T-cell (primary cell): ENCODE results near the gene AMZ2. TPM values are rescaled to one million over a fixed set of nuclear protein-coding genes. Genes with fewer than 3 reads are reported as not detected.
A peak's percentile ranks its signal among the peaks of the same experiment; 100 is the strongest.
"Not testable (repeated sequence)": the region's sequence is repeated elsewhere in the genome, so short reads cannot be mapped to it uniquely, and the experiment has no call there.

Experiments
- ATAC-seq, 4 experiments: fragments of 200-7000 bp in 3 of 4; fragments of 150-1000 bp in 1 of 4; cut with Tn5 transposase; replicated peaks in 1 of 4; 1 replicate in 3 of 4; 2 replicates in 1 of 4; pipeline ENCODE4 v1.10.0; 2021; ENCODE audit warnings: moderate library complexity in 3 of 4, mild to moderate bottlenecking in 2 of 4, moderate number of reproducible peaks in 1 of 4
- CTCF ChIA-PET, 2 donors: fragments of 300-600 bp; sonication (Branson Sonifier 250); formaldehyde crosslinking; loops; one replicate each; lab custom pipeline; 2022; ENCODE audit warnings: antibody characterized with exemption in 2 of 2; lab: Charles Lee
- POLR2A ChIA-PET, 2 donors: fragments of 300-600 bp; sonication (Branson Sonifier 250); formaldehyde crosslinking; loops; one replicate each; lab custom pipeline; 2022; ENCODE audit warnings: antibody characterized with exemption in 2 of 2; lab: Charles Lee
- DNase-seq, 35 experiments: peaks; one replicate each; pipeline versions ENCODE4 v3.0.0 to v3.0.0-alpha.2; 2013 to 2023
- H3K27ac ChIP-seq: one replicate; pipeline ENCODE4 v1.5.1; 2013; ENCODE audit warnings: low read length
- H3K27me3 ChIP-seq, 2 experiments: replicated peaks in 1 of 2; 1 replicate in 1 of 2; 2 replicates in 1 of 2; pipeline versions ENCODE4 v1.6.1 to v1.7.0; 2013; ENCODE audit warnings: low read length in 1 of 2, mixed read lengths in 1 of 2; ENCODE audit not compliant: control insufficient read depth in 2 of 2, insufficient read depth in 2 of 2; ENCODE audit errors: extremely low read depth in 1 of 2
- H3K36me3 ChIP-seq, 2 donors: 1 replicate in 1 of 2; 2 replicates in 1 of 2; pipeline versions ENCODE4 v1.6.1 to v1.7.0; 2013; ENCODE audit warnings: low read length in 1 of 2; ENCODE audit not compliant: control insufficient read depth in 2 of 2, insufficient read depth in 1 of 2; ENCODE audit errors: extremely low read depth in 1 of 2
- H3K4me1 ChIP-seq, 2 experiments: 1 replicate in 1 of 2; 2 replicates in 1 of 2; pipeline versions ENCODE4 v1.6.1 to v1.7.0; 2013; ENCODE audit warnings: low read length in 2 of 2, mixed read lengths in 1 of 2; ENCODE audit not compliant: insufficient read depth in 2 of 2, control insufficient read depth in 1 of 2; ENCODE audit errors: extremely low read depth in 1 of 2
- H3K4me3 ChIP-seq, 2 donors: 1 replicate in 1 of 2; 2 replicates in 1 of 2; pipeline versions ENCODE4 v1.5.1 to v1.7.0; 2013; ENCODE audit warnings: mild to moderate bottlenecking in 2 of 2, low read length in 1 of 2, moderate library complexity in 1 of 2; ENCODE audit not compliant: control insufficient read depth in 1 of 2; ENCODE audit errors: extremely low read depth in 1 of 2
- H3K9me3 ChIP-seq: 2 replicates; pipeline ENCODE4 v1.7.0; 2013
- H3K27ac Mint-ChIP-seq, 2 donors: one replicate each; pipeline ENCODE4 v1.8.0; 2020 to 2021; ENCODE audit warnings: mild to moderate bottlenecking in 2 of 2, mixed read lengths in 2 of 2
- H3K27me3 Mint-ChIP-seq, 2 donors: one replicate each; pipeline ENCODE4 v1.8.0; 2021 to 2022; ENCODE audit warnings: mixed read lengths in 2 of 2
- H3K36me3 Mint-ChIP-seq: one replicate; pipeline ENCODE4 v1.8.0; 2021; ENCODE audit warnings: mixed read lengths
- H3K4me1 Mint-ChIP-seq, 3 donors: one replicate each; pipeline ENCODE4 v1.8.0; 2020 to 2022; ENCODE audit warnings: mixed read lengths in 3 of 3, mild to moderate bottlenecking in 1 of 3
- H3K4me3 Mint-ChIP-seq, 3 donors: one replicate each; pipeline ENCODE4 v1.8.0; 2020 to 2022; ENCODE audit warnings: mild to moderate bottlenecking in 3 of 3, mixed read lengths in 3 of 3, moderate library complexity in 3 of 3
- H3K9me3 Mint-ChIP-seq, 3 donors: one replicate each; pipeline ENCODE4 v1.8.0; 2020 to 2022; ENCODE audit warnings: mixed read lengths in 3 of 3
- WGBS: methylation state at CpG from one replicate; pipeline ENCODE4 v1.1.5; 2013; ENCODE audit warnings: missing lambda C conversion rate; ENCODE audit not compliant: insufficient coverage; 5-methylcytosine and 5-hydroxymethylcytosine counted together
- total RNA-seq, 35 experiments: library from RNA in 6 of 35; stranded (reverse) in 6 of 35; fragments of 120-200 nt in 1 of 35; gene quantifications; one replicate each; pipeline versions ENCODE4 v1.2.1 to v1.2.4 and lab custom pipeline; 2013 to 2026

Gene AMZ2
- total RNA-seq, 5 donors from 2014 or later (not counting 1 experiment from before 2014, with no cell fraction given): 50.9 to 81.8 (median 60.5) TPM

GRCh38 chr17:68207651-68208253, 40.1 kb upstream of the AMZ2 start:
- Mint-ChIP-seq H3K9me3 (no peaks in the 10 kb centered on the region), H3K27me3 (no peaks in the 10 kb centered on the region), H3K27ac (no peak overlapping the region), H3K4me3 (peak overlapping the region in 1 of 3 donors; percentile 87), H3K36me3 (peaks cover 26% of the 10 kb centered on the region), H3K4me1 (peaks cover 24 to 40% (median 34%) of the 10 kb centered on the region in 3 donors)
- Histone ChIP-seq H3K27ac (peak overlapping the region; percentile 61), H3K27me3 (no peaks in the 10 kb centered on the region), H3K4me3 (no peak overlapping the region), H3K4me1 (peaks cover 4 to 20% of the 10 kb centered on the region in 2 experiments), H3K9me3 (no peaks in the 10 kb centered on the region), H3K36me3 (peaks cover 4 to 30% of the 10 kb centered on the region in 2 donors)
- ChIA-PET POLR2A (interaction anchor here in 1 of 2 donors (0.6 kb wide), 1 partner anchor 76 kb away, joined by 6 read pairs; no protein-coding TSS in a partner anchor), CTCF (interaction anchor here in 1 of 2 donors (0.6 kb wide), 2 partner anchors 172 to 218 kb away, joined by 3 read pairs; no protein-coding TSS in a partner anchor)
- no peak for DNase-seq
- WGBS: 95% methylated on average over 24 of the region's 37 CpGs
- no peak for ATAC-seq

DNA sequence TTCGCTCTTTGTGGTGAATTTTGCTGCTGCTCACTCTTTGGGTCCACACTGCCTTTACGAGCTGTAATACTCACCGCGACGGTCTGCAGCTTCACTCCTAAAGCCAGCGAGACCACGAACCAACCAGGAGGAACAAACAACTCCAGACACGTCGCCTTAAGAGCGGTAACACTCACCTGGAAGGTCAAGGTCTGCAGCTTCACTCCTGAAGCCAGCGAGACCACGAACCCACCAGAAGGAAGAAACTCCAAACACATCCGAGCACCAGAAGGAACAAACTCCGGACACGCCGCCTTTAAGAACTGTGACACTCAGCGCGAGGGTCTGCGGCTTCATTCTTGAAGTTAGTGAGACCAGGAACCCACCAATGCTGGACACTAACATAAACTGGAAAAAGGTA, 39.2 kb upstream of the AMZ2 start:
- POLR2A ChIA-PET, H3K27ac ChIP-seq, H3K9me3 Mint-ChIP-seq, CTCF ChIA-PET, H3K27me3 Mint-ChIP-seq, H3K27me3 ChIP-seq, H3K4me3 ChIP-seq, ATAC-seq, DNase-seq, H3K9me3 ChIP-seq: not testable (repeated sequence)
- H3K4me1 ChIP-seq: peaks cover 4 to 20% of the 10 kb centered on the region in 2 experiments
- Mint-ChIP-seq H3K27ac (peak overlapping the region; percentile 37 to 53), H3K4me1 (peaks cover 33 to 49% (median 43%) of the 10 kb centered on the region in 3 donors), H3K36me3 (peaks cover 32% of the 10 kb centered on the region), H3K4me3 (peak overlapping the region in 2 of 3 donors; percentile 46 to 54)
- WGBS: 97% methylated on average over 13 of the region's 19 CpGs
- H3K36me3 ChIP-seq: peaks cover 4 to 33% of the 10 kb centered on the region in 2 donors

DNA sequence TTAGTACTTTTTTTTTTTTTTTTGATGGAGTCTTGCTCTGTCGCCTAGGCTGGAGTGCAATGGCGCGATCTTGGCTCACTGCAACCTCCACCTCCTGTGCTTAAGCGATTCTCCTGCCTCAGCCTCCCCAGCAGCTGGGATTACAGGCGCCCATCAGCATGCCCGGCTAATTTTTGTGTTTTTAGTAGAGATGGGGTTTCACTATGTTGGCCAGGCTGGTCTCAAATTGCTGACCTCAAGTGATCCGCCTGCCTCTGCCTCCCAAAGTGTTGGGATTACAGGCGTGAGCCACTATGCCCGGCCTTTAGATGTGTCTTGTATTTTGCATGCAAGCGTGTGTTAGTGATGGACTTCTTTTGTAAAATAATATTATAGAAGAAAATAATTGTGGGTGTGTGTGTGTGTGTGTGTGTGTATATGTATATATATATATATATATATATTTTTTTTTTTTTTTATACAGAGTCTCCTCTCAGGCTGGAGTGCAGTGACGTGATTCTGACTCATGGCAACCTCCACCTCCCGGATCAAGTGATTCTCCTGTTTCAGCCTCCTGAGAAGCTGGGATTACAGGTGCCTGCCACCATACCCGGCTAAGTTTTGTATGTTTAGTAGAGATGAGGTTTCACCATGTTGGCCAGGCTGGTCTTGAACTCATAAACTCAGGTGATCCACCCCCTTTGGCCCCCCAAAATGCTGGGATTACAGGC, 38.5 kb upstream of the AMZ2 start:
- CTCF ChIA-PET: interaction anchor here in 1 of 2 donors (0.7 kb wide), 1 partner anchor 302 kb away, joined by 4 read pairs; no protein-coding TSS in a partner anchor
- H3K4me3 ChIP-seq, POLR2A ChIA-PET, DNase-seq, ATAC-seq, H3K27ac Mint-ChIP-seq, H3K27ac ChIP-seq, H3K9me3 Mint-ChIP-seq, H3K27me3 Mint-ChIP-seq, H3K27me3 ChIP-seq, H3K4me3 Mint-ChIP-seq, H3K9me3 ChIP-seq: not testable (repeated sequence)
- H3K36me3 Mint-ChIP-seq: peaks cover 37% of the 10 kb centered on the region
- H3K4me1 Mint-ChIP-seq: peaks cover 39 to 56% (median 50%) of the 10 kb centered on the region in 3 donors
- Histone ChIP-seq H3K4me1 (peaks cover 4 to 20% of the 10 kb centered on the region in 2 experiments), H3K36me3 (peaks cover 4 to 34% of the 10 kb centered on the region in 2 donors)
- 80% methylated on average over 1 of the region's 13 CpGs for WGBS

DNA sequence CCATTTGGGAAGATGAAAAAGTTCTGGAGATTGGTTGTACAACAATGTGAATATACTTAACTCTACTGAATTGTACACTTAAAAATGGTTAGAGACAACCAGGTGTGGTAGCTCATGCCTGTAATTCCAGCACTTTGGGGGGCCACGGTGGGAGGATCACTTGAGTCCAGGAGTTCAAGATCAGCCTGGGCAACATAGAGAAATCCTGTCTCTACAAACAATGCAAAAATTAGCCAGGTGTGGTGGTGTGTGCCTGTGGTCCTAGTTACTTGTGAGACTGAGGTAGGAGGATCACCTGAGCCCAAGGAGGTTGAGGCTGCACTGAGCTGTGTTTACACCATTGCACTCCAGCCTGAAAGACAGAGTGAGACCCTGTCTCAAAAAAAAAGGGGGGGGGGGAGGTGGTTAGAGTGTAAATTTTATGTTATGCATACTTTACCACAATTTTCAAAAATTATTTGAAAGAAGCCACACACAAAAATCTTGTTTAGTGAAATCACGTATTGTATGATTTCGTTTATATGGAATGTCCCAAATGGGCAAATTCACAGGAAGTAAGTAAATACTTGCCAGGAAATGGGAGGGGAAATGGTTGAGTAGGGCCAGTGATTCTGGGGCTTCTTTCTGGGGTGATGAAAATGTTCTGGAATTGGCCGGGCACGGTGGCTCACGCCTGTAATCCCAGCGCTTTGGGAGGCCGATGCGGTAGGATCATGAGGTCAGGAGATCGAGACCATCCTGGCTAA, 37.1 kb upstream of the AMZ2 start:
- no peak overlapping the region for H3K27ac ChIP-seq
- H3K9me3 Mint-ChIP-seq: no peaks in the 10 kb centered on the region
- no peaks in the 10 kb centered on the region for H3K9me3 ChIP-seq
- H3K27ac Mint-ChIP-seq: peak overlapping the region; percentile 39 to 61
- no peak overlapping the region for H3K4me3 ChIP-seq
- ChIA-PET POLR2A (interaction anchor here (0.6 kb wide), 2 partner anchors 13 to 207 kb away, joined by 4 to 5 read pairs; no protein-coding TSS in a partner anchor), CTCF (interaction anchor here in 1 of 2 donors (0.6 kb wide), 1 partner anchor 25 kb away, joined by 5 read pairs; no protein-coding TSS in a partner anchor)
- WGBS: 85% methylated on average over 8 of the region's 10 CpGs
- H3K4me1 Mint-ChIP-seq: peaks cover 39 to 61% (median 54%) of the 10 kb centered on the region in 3 donors
- no peak for DNase-seq
- no peaks in the 10 kb centered on the region for H3K27me3 Mint-ChIP-seq
- peaks cover 4 to 12% of the 10 kb centered on the region in 2 experiments for H3K4me1 ChIP-seq
- H3K4me3 Mint-ChIP-seq: no peak overlapping the region
- no peak for ATAC-seq
- peaks cover 4 to 34% of the 10 kb centered on the region in 2 donors for H3K36me3 ChIP-seq
- H3K27me3 ChIP-seq: no peaks in the 10 kb centered on the region
- H3K36me3 Mint-ChIP-seq: peaks cover 40% of the 10 kb centered on the region

DNA sequence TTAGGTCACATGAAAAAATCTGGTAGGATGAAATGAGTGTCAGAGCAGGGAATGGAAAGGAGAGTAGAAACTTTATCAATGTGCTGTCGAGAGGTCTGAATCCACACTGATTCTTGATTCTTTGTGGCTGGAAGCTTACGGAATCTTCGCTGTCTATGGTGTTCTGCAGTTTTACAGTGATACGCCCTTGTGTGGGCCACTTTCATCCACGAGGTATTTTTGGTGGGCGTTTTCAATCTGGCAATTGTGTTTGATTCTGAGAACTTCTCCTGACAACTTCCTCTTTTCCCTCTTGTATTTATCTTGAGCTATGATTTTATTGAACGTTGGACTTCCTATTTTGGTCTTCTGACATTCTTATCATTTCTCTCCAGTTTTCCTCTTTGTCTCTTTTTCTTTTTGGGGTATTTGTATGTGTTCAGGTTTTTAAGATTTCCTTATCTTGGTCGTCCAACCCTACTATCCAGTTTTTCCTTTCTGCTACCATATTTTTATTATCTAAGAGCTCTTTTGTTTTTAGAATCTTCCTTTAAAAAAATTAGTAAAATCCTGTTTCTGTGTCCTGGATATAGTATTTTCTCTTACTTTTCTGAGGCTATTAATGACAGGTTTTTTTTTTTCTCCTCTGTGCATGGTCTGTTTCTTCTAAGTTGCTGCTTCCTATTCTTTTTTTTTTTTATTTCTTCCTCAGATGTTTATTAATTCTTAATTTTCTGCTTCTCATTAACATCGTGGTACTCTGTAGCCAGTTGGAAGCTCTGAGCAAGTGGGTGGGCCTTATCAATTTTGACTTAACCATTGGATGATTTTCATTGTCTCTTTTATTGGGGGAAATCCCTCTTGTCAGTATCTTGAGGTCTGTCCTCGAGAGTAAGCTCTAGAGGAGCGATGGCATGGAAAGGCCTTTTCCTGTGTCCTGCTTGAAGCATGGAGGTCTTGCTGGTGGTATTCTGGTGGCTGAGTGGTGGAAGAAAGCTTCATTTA, 34.1 kb upstream of the AMZ2 start:
- not testable (repeated sequence) for H3K27me3 ChIP-seq, H3K9me3 ChIP-seq, H3K27me3 Mint-ChIP-seq, H3K4me3 ChIP-seq, H3K4me3 Mint-ChIP-seq, H3K4me1 ChIP-seq, DNase-seq, ATAC-seq, H3K9me3 Mint-ChIP-seq
- 77% methylated on average over 3 of the region's 11 CpGs for WGBS
- peaks cover 4 to 36% of the 10 kb centered on the region in 2 donors for H3K36me3 ChIP-seq
- ChIA-PET CTCF (interaction anchor here (0.7 to 1.6 kb wide), 7 partner anchors 9 to 273 kb away, joined by 3 to 6 read pairs (median 3); no protein-coding TSS in a partner anchor), POLR2A (interaction anchor here in 1 of 2 donors (0.7 to 0.8 kb wide), 3 partner anchors 34 to 358 kb away, joined by 3 to 4 read pairs (median 3); partner anchors contain the start of gene AMZ2)
- Mint-ChIP-seq H3K36me3 (peaks cover 43% of the 10 kb centered on the region), H3K27ac (peak overlapping the region; percentile 73 to 82), H3K4me1 (peaks cover 29 to 50% (median 50%) of the 10 kb centered on the region in 3 donors)
- H3K27ac ChIP-seq: peak overlapping the region; percentile 18
